HG03159 (cell line): ENCODE data around the gene XIRP1.
A peak's percentile ranks its signal among the peaks of the same experiment; 100 is the strongest.
"Not testable (repeated sequence)": the region's sequence is repeated elsewhere in the genome, so short reads cannot be mapped to it uniquely, and the experiment has no call there.

Source experiments
- ATAC-seq: cut with Tn5 transposase; IDR thresholded peaks from one replicate; pipeline ENCODE4 v1.9.1; 2021; ENCODE audit warnings: mild to moderate bottlenecking, moderate library complexity; ENCODE audit not compliant: unreplicated experiment

The XIRP1 gene

DNA sequence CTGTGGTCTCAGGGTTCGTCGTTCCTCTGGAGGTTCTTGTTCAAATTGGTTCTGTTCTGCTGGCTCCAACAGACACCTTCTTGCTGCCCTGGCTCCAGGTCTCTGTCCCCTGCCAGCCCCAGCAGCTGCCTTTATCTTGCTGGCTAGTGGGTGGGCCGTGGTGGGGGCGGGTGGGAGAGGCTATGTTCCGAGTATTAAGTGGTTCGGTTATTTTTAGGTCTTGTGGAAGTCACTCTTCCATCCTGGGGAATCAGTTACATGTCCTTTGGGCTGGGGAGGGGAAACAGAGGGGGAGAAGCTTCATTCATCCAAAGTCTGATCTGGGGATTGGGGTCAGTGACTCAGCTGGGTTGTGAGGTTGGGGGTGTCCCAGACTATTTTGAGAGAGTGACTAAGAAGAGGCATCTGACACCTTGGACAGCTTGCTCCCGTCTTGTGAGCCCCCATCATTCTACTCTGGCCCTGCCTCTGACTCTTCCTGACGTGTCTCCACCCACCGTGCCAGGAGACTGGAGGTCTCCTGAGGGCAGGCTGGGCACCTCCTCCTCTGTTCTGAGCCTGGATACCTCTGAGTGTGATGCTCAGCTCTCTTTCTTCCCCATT is at the start of gene XIRP1:
XIRP1 (minus strand) TSS at position 106 of the 603 bp plus-strand sequence. CDS start 3,150 bp downstream, outside the sequence.
- ATAC-seq, result no peak

- no peak for ATAC-seq
These were observed 49.2 kb upstream of the XIRP1 start for GRCh38 chr3:39241561-39241960.

DNA sequence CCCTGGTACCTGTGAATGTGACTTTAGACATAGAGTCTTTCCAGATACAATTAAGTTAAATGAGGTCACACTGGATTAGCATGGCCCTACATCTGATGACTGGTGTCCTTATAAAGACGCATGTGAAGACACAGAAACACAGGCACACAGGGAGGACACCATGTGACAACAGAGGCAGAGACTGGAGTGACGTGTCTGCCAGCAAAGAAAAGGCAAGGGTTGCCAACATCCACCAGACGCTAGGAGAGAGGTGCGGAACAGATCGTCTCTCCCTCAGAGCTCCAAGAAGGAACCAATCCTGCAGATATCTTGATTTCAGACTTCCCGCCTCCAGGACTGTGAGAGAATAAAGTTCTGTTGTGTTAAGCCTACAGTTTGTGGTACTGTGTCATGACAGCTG is 44.6 kb upstream of the XIRP1 start:
- ATAC-seq, result no peak

DNA sequence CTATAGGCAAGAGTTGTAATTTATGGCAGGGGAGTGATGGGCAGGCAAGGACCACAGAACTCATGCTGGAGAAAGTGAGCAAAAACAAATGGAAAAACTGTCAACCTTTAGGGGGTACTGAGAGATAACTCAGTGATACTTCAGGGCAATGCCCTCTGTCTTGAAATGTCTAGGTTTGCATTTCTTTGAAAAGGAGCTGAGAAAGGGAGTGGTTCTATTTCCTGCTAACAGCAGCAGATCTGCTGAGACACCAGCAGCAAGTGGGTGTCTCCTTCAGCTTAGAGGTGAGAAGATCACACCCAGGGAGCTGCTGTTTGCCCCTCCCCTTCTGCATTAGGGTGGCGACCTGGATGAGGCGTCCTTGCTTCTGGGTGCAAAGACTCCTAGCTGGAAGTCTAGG is 42.3 kb upstream of the XIRP1 start:
- no peak for ATAC-seq

GRCh38 chr3:39232859-39233258 is 40.5 kb upstream of the XIRP1 start:
- ATAC-seq, result no peak

- ATAC-seq, result no peak
These were observed 38.1 kb upstream of the XIRP1 start for GRCh38 chr3:39230453-39230852.

DNA sequence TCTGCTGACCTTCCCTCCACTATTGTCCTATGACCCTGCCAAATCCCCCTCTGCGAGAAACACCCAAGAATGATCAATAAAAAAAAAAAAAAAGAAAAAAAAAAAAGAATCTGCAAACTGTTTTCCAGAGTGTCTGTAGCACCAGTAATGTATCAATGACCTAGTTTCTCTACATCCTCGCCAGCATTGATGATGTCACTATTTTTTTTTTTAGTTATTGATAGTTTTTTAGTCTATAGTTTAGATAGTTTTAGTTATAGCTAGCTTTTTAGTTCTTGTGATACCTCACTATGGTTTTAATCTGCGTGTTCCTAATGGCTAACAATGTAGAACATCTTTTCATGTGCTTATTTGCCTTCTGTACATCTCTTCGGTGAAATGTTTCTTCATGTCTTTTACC is 36.1 kb upstream of the XIRP1 start:
- no peak for ATAC-seq

- not testable (repeated sequence) for ATAC-seq
These were observed 35.2 kb upstream of the XIRP1 start for GRCh38 chr3:39227596-39227995.

DNA sequence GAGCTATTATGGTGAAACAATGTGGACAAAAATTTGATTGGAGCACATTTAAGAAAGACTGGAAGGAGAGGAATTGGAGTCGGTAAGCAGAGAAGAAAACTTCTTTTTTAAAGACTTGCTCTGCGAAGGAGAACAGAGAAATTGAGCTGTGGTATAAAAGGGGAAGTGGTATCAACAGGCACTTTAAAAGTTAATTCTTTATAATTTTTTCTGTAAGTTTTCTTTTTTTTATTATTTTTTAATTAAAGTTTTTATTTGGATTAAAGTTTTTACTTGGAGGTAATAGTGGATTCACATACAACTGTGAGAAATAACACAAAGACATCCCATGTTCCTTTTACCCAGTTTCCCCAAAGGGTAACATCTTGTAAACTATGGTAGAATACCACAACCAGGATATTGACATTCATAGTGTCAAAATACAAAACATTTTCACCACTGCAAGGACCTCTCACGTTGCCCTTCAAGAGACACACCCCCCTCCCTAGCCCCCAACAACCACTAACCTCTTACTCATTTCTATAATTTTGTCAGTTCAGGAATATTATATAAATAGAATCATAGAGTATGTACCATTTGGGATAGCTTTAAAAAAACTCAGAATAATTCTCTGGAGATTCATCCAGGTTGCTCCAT is 33.8 kb upstream of the XIRP1 start:
- ATAC-seq, result peak; percentile 70

GRCh38 chr3:39224288-39224687 is 31.9 kb upstream of the XIRP1 start:
- ATAC-seq, result no peak

DNA sequence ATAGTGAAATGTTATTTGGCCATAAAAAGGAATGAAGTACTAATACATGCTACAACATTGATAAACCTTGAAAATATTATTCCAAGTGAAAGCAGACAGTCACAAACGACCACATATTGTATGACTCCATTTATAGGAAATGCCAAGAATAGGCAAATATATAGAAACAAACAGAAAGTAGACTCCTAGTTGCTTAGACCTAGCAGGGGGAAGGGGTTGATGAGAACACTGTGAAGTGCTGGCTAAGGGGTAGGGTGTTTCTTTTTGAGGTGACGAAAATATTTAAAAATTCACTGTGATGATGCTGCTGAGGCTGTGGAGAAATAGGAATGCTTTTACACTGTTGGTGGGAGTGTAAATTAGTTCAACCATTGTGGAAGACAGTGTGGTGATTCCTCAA is 30.5 kb upstream of the XIRP1 start:
- no peak for ATAC-seq

DNA sequence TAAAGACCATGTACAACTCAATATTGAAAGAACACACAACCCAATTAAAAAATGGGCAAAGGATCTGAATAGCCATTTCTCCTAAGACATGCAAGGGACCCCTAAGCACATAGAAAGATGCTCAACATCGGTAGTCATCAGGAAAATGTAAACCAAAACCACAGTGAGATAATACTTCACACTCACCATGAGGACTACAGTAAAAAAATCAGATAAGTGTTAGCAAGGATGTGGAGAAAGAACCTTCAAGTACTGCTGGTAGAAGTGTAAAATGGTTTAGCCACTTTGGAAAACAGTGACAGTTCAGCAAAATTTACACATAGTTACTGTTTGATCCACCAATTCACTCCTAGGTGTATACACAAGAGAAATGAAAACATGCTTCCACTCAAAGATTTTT is 30.1 kb upstream of the XIRP1 start:
- no peak for ATAC-seq

DNA sequence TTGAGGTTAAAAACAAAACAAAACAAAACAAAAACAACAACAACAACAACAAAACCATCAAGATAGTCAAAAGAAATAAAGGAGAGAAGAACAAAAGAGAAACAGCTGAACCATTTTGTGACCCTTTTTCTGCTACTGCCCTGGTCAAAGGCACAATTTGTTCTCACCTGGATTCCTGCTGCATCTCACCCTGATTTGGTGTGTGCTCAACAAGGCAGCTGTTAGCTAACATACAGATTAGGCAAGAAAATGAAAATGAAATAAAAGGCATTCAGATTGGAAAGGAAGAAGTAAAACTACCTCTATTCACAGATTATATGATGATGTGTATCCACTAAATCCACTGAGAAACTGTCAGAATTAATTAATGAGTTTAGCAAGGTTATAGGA is 28.7 kb upstream of the XIRP1 start:
- no peak for ATAC-seq

DNA sequence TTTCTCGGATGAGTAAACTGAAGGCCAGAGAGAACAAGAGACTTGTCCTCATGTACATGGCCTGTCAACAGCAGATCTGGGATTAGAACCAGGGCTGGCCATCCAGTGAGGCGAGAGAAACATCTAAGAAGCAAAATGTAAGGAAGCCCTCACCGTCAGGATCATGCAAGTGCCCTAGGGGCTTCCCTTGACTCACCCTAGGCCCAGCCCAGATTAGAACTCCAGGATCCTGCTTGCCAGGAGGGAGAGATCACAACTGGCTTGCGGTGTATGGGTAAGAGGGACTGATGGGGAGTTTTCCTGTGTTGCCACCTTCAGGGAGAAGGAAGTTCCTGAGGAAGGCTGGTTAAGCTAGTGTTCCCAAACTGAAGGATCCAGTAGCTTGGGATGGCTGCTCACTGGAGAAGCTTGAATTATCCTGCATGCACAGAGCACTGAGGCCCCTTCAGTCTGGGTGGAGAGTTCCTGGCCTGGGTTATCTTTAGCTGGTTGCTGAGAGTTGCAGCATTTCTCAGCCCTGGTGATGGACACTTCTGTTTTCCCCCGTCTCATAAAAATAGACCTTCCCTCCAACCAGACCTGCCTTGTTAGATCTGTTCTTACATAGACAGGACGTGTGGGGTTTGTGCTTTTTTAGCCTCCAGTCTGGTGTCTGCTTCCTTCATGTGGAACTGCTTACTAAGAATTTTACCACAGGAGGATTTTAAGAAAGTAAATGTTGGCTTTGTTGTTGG is 28.2 kb upstream of the XIRP1 start:
- no peak for ATAC-seq

- ATAC-seq, result no peak
These were observed 27.3 kb upstream of the XIRP1 start for GRCh38 chr3:39219702-39220101.

DNA sequence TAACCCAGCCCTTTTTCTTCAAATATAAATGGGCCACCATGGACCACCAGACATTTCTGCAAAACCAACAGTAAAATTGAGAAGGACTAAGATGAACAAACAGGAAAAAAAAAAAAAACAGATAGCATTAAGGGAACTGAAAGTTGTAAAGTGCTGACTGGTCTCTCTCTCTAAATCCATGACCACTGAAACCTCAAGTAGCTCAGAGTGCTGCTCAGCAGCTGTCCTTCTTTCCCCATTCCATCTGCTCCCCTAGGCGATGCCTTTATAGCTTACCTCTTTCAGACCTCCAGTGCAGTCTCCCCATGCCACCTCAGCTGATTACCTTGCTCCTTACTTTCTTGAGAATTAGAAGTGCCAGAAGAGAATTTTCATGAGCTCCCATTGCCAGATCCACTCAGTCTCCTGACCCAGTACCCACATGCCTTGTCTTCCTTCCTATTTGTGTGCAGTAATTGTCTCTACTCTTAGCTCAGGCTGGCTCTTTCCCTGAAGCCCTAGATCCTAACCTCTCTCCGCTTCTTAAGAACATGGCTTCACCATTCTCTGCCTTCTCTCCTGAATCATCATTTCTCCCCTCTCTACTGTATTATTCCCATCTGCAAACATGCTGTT is 23.9 kb upstream of the XIRP1 start:
- peak; percentile 94 for ATAC-seq

DNA sequence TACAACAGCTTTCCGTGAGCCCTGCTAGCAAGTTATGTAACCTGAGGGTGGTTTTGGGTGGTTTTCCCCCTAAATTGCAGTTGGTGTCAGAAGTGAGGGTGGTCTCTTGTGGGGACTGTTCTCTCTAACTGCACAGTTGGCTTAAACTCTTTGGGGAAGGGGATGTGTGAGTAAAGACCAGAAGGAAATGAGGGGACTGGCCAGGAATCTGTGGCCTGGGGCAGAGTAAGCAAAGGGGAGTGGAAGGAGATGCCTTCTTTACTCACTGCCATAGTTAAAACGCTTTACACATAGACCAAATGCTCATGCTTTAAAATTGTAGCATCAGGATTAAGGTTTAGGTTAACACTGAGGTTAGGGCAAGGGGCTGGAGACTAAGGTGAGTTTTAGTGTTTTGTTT is 21.2 kb upstream of the XIRP1 start:
- no peak for ATAC-seq

GRCh38 chr3:39212665-39213064 is 20.3 kb upstream of the XIRP1 start:
- ATAC-seq, result no peak

DNA sequence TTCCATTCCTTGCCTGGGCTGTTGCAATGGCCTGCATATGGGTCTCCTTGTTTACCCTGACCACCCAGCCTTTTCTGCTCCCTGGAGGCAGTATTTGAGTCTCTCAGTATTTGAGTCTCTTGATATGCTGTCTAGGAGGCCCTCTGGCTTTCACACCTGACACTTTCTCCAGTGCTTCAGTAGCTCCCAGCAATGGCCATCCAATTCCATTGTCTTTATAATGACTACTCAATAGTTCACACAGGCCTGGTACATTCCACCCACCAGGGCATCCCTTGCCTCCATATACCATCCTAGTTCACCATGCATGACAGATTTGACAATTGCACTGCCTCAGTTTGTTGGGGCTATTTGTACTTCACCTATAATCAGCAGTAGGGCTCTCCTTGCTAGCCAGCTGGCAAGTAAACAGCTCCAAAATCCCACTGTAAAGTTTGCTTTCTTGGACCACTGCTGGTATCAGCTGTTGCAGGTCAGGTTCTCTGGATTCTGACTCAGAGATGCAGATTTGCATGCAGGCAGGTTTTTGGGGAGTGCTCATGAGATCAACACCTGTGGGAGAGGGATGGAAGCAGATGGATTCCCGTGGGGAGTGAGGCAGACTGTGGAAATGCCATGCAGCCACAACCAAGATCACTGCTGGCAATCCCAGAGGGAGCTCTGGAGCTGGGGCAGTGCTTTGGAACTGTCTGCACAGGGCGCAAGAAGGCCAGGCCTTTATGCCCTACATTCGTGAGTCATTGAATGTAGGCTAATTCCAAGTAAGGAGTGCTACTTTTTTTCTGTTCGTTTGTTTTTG is 19.1 kb upstream of the XIRP1 start:
- no peak for ATAC-seq

- no peak for ATAC-seq
These were observed 17.7 kb upstream of the XIRP1 start for GRCh38 chr3:39210078-39210477.

GRCh38 chr3:39209329-39209970 is 17.1 kb upstream of the XIRP1 start:
- no peak for ATAC-seq
